OCI-LY3 (cell line): ENCODE data around the gene NDE1.

Experiments
- EZH2phosphoT487 ChIP-seq: fragments of 200-600 bp; shearing (Covaris generic); IDR thresholded peaks from 2 replicates; pipeline ENCODE4 v1.6.1; 2018; ENCODE audit warnings: antibody characterized with exemption, mixed run types, low read depth
- TF ChIP-seq, protein P1 (sequence below): fragments of 200-600, 300-600 bp; sonication (generic); IDR thresholded peaks from 2 replicates; pipeline ENCODE4 v1.5.1; 2014; ENCODE audit warnings: antibody characterized with exemption, low read length, low read depth

DNA sequence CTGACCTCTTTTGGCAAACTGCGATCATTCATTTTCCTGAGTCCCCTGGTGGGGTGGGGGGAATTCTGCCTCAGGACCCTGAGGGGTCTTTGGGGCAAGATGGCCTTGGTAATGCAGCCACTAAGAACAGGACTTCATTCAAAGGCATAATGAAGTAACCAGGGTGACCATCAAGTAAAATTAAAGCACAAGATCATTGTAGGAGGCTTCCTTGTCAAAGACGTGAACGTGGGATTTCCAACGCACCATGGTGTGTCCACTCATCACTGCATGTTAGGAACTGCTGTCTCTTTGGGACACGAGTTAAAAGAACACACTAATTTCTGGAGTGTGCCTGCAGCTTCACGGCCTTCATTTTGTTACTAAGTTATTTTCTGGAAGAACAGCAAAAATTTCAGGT, 51.3 kb downstream of the NDE1 start:
- TF ChIP-seq, protein P1, sequence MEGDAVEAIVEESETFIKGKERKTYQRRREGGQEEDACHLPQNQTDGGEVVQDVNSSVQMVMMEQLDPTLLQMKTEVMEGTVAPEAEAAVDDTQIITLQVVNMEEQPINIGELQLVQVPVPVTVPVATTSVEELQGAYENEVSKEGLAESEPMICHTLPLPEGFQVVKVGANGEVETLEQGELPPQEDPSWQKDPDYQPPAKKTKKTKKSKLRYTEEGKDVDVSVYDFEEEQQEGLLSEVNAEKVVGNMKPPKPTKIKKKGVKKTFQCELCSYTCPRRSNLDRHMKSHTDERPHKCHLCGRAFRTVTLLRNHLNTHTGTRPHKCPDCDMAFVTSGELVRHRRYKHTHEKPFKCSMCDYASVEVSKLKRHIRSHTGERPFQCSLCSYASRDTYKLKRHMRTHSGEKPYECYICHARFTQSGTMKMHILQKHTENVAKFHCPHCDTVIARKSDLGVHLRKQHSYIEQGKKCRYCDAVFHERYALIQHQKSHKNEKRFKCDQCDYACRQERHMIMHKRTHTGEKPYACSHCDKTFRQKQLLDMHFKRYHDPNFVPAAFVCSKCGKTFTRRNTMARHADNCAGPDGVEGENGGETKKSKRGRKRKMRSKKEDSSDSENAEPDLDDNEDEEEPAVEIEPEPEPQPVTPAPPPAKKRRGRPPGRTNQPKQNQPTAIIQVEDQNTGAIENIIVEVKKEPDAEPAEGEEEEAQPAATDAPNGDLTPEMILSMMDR, result no peak
- TF ChIP-seq EZH2phosphoT487, result no peak
